GM18519 (cell line): Measurements from ENCODE around the gene ADAMTS17.

ENCODE experiments used
- ATAC-seq: cut with Tn5 transposase; IDR thresholded peaks from one replicate; pipeline ENCODE4 v1.9.1; 2021; ENCODE audit warnings: mild to moderate bottlenecking, moderate library complexity; ENCODE audit not compliant: unreplicated experiment, low FRiP score

Gene ADAMTS17

DNA sequence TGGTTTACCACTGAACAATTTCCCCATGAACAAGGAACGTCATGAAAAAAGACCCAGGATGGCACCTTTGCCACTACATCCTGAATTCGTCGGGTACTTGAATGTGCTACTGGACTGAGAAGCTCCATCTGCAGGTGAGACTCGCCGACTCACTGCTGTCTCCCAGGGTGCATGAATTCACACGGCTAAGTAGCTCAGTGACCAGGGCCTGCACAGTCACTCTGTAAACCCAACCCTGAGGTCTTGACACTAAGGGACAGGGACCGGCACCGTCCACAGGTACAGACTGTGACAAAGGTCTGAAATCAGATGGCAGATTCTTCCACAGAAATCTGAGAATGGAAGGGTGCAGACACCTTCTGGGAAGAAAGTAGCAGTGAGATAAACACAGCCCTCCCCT, 187.4 kb downstream of the ADAMTS17 start:
- ATAC-seq = no peak

DNA sequence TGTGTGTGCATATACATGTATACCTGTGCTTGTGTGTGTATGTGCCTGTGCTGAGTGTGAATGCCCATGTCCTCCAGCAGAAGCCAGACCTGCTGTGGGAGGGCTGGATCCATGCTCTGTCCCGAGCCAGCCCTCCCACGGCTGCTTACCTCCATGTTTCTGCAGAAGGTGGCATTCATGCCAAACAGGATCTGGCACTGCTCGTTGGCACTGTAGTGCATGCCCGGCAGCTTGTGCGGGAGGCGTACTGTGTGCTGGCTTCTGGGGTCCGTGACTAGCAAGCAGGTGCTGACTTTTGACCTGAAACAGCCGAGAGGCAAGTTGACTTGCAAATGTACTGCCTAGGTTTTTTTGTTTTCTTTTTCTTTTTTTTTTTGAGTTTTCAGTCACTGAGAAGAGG, 189.3 kb downstream of the ADAMTS17 start:
- no peak for ATAC-seq

- no peak for ATAC-seq
These were observed 190.9 kb downstream of the ADAMTS17 start for GRCh38 chr15:100150906-100151305.

- no peak for ATAC-seq
These were observed 193.9 kb downstream of the ADAMTS17 start for GRCh38 chr15:100147828-100148227.

DNA sequence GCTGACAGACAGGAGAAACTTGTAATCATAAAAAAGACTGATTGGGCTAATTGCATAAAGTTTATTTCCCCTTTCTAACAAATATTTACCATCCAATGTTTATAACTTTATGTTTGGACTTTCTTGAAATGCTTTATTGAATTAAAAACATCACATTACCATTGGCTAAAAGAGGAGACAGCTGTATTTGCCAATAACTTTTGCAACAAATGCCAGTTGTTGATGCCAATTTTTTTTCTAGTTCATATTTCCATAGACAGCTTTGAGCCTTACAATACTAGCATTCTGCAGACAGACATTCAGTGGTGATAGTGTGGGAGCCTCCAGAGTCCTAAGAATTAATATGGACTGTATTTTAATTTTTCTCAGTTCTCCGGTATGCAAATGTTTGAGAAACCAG, 198.4 kb downstream of the ADAMTS17 start:
- no peak for ATAC-seq

DNA sequence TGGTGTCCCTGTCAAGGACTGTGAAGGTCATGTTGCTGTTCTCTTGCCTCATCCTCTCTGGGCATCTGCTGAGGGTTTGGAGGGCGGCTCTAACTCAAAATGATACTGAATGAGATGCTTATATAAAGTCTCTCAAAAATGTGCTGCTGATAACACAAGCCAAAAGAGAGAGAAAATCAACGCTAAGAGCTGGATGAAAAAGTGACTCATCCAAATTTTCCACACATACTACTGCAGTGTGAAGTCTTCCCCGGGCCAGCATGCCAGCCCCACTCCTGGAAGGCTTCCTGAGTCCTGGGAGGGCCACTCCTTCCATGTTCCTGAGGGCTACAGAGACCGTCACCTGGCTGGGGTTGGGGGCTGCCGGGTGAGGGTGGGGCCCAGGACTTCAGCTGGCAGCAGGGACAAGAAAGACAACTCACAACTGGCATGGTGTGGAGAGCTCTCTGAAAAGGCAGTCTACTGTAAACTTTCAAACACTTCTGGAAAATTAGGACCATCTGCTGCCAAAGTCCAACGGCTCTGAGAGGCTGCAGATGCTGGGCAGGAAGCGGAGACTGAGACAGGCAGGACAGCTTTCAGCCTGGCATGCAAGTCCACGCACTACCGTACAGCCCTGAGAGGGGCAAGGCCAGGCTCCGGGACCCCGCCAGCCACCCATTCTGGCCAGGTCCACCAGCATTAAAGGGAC, 200.3 kb downstream of the ADAMTS17 start:
- no peak for ATAC-seq

DNA sequence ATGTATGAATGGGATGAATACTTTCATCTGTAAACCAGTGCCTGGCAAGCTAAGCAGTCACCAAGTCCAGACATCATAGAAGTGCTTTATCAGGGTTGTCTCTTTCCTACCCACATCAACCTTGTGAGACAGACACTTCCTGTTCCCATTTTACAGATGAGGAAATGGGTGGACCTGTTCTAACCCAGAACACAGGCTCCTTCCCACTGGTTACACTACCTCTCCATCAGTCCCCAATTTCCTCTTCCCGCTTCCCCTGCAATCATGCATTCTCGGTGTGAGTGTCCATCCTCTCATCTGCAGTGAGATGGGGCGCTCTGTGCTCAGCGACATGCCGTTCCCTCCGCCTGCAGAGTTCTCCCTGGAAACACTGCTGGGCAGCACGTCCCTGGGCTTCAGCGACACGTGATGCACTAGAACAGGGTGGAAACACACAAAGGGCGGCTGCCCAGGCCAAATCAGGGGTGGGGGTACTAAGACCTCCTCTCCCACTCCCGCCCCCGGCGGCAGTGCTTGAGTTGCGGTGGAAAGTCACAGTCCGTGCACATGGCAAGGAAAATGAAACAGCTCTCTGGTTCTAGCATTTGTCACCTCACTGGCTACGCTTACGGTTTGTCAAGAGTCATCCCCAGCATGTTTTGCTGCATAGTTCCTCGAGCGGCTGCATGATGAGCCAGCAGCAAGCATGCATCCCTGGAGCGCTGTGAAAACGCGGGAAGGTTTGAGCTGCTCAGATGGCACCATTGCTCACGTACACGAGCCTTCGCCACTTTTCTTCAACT, 201.1 kb downstream of the ADAMTS17 start:
- ATAC-seq = no peak

DNA sequence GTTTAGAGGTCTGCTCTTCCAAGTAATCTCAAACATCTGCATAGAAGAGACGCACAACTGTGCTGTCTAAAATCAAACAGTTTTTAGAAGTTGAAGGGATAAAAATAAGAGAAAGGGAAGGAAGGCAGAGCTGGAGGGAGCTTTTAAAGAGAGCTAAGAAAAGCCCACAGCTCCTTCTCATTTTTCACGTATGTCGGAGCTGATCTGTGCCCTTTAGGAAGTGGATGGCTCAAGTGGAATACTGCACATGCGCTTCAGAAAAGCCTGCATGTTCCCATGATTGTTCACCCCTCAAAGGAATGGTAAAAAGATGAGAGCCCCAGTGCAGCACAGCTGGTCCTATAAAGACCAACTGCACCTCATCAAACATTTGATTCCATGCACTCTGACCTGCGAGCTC, 207.2 kb downstream of the ADAMTS17 start:
- no peak for ATAC-seq

- no peak for ATAC-seq
These were observed 207.6 kb downstream of the ADAMTS17 start for GRCh38 chr15:100134089-100134583.

DNA sequence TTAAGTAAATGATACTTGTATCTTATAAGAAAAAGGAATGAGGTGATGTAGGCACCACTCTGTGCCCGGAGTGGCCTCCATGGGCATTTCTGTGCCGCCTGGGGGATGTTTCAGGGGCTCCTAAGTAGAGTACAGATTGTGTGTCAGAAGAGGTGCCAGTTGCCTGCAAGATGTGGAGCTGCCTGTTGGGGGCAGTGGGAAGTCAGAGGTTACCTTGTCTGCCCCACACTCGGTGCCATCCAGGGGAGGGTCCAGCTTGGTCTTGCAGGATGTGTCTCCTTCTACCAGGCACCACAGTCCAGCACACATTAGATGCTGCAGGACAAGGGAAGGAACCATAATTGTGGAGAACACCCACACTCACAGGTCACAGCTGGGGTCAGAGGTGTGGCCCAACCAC, 208.8 kb downstream of the ADAMTS17 start:
- no peak for ATAC-seq

GRCh38 chr15:100132309-100132708, 209.5 kb downstream of the ADAMTS17 start:
- no peak for ATAC-seq

DNA sequence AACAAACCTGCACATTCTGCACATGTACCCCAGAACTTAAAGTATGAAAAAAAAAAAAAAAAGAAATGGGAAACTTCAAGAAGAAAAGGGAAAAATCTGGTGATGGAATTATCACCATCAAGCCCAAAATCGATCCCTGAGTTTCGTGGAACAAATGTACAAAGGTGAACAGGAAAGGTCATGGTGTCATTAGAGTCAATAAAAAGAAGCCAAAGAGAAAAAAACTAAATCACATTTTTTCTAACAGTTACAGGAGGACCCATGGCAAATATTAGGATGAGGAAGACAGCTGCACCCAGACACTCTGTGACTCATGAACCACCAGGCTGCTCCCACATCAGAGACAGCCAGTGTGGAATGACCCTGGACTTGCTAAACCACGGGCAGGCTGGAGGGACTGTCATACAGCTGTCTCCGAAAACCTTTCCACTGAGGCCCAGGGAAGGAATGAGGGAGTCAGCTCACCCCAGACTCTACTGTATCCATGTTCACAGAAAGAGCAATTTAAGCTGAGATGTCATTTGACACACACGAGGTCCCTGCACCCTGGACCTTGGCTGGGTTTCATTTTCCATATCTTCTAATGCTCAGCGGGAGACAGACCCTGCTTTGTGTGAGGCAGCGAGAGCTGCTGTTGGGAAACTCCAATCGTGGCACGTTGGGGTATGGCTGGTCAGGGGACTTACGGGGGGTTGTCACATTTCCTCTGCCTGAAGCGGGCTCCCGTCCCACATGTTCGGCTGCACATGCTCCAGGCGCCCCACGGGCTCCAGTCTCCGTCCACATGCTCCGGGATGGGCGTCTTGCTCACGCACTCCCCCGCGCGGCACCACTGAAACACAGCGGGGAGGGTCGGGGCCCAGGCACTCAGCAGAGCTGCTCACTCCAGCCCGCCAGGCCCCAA, 210.2 kb downstream of the ADAMTS17 start:
- ATAC-seq = no peak

DNA sequence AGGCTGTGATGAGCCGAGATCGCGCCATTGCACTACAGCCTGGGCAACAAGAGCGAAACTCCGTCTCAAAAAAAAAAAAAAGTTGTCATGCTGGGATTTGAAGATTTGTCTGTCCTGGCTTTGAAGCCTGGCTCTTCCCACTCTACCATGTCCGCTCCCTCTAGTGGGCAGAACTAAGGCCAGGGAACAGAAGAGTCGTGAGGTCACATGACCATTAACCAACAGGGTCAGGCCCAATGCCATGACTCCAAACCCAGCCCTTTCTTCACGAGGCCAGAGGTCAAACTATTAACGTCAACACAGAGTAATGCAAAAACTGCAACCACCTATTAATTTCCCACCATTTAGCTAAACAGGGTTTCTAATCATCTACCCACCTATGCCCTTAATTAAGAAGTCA, 212.1 kb downstream of the ADAMTS17 start:
- no peak for ATAC-seq

- no peak for ATAC-seq
These were observed 216.2 kb downstream of the ADAMTS17 start for GRCh38 chr15:100125401-100126191.

- ATAC-seq = no peak
These were observed 216.8 kb downstream of the ADAMTS17 start for GRCh38 chr15:100124936-100125335.

DNA sequence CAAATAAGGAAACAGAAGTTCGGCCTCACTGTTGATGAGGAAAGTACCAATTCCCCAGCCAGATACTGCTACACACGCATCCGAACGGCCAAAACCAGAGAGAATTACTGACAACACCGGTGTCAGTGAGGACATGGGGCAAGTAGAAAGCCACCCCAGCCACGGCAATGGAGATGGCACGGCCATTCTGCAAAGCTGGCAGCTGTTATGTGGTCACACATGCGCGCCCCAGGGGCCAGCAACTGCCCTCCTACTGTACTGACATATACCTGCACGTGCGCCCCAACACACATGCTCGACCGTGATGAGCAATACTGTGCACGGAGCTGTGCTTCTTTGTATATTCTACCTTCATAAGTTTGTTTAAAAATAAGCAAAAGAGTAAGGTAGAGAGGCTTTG, 217.4 kb downstream of the ADAMTS17 start:
- no peak for ATAC-seq

- ATAC-seq = no peak
These were observed 218.2 kb downstream of the ADAMTS17 start for GRCh38 chr15:100123611-100124010.

DNA sequence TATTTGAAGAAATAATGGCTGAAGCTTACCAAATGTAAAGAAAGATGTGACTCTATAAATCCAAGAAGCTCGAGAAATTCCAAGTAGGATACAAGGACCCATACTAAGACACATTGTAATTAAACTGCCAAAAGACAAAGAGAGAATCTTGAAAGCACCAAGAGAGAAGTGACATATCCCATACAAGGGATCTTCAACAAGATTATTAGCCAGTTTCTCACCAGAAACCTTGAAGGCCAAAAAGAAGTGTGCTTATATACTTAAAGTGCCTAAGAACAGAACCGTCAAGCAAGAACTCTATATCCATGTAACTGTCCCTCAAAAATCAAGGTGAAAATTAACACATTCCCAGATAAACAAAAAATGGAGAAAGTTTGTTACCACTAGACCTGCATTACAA, 220.5 kb downstream of the ADAMTS17 start:
- ATAC-seq = no peak

DNA sequence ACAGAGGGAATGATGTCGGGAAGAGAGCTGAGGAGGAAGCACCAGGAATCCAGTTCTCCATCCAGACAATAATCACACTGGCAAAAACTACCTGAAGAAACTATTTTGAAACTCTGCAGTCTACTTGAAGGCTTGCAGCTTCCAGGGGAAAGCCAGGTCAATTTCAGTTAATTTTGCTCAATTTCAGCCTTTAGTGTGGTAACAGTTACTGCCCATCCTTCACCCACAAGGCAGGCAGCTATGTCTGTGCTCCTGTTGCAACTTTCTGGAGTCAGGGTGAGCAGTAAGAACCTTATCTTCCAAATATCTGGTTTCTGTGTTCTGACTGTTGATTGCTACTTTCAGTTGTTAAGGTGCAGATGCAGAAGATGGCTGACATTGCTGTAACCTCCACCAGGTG, 221.7 kb downstream of the ADAMTS17 start:
- ATAC-seq = no peak

GRCh38 chr15:100118546-100118945, 223.2 kb downstream of the ADAMTS17 start:
- ATAC-seq = no peak
